Duodenal mucosa (tissue), 2 donors: ENCODE results near the gene WNT11.
A peak's percentile ranks its signal among the peaks of the same experiment; 100 is the strongest.

Experiments used
- H3K27ac ChIP-seq: one replicate; pipeline ENCODE4 v1.7.0; 2013; ENCODE audit warnings: low read depth, low read length
- H3K27me3 ChIP-seq, 2 donors: one replicate each; pipeline ENCODE4 v1.7.0; 2013; ENCODE audit warnings: low read length in 2 of 2, control low read depth in 1 of 2; ENCODE audit not compliant: insufficient read depth in 2 of 2, control insufficient read depth in 1 of 2
- H3K36me3 ChIP-seq, 2 donors: one replicate each; pipeline ENCODE4 v1.7.0; 2013; ENCODE audit warnings: low read length in 2 of 2, control low read depth in 1 of 2; ENCODE audit not compliant: insufficient read depth in 2 of 2, control insufficient read depth in 1 of 2
- H3K4me1 ChIP-seq, 2 donors: one replicate each; pipeline ENCODE4 v1.7.0; 2013; ENCODE audit warnings: low read length in 2 of 2, control low read depth in 1 of 2; ENCODE audit not compliant: insufficient read depth in 2 of 2, control insufficient read depth in 1 of 2
- H3K4me3 ChIP-seq, 2 donors: one replicate each; pipeline ENCODE4 v1.7.0; 2013; ENCODE audit warnings: low read length in 2 of 2, low read depth in 1 of 2
- H3K9ac ChIP-seq, 2 donors: one replicate each; pipeline ENCODE4 v1.7.0; 2013; ENCODE audit warnings: low read length in 2 of 2, low read depth in 1 of 2
- H3K9me3 ChIP-seq, 2 donors: one replicate each; pipeline ENCODE4 v1.7.0; 2013; ENCODE audit warnings: low read length in 2 of 2, control low read depth in 1 of 2; ENCODE audit not compliant: control insufficient read depth in 1 of 2

WNT11 gene

GRCh38 chr11:76210931-76211851, 4.9 kb upstream of the WNT11 start:
- Histone ChIP-seq H3K4me3 (peak overlapping the region; percentile 22 to 74), H3K27me3 (peaks cover 21 to 35% of the 10 kb centered on the region in 2 donors), H3K36me3 (no peaks in the 10 kb centered on the region), H3K9ac (peak overlapping the region in 1 of 2 donors; percentile 43), H3K4me1 (peaks cover 15 to 28% of the 10 kb centered on the region in 2 donors), H3K27ac (no peak overlapping the region), H3K9me3 (no peaks in the 10 kb centered on the region)

DNA sequence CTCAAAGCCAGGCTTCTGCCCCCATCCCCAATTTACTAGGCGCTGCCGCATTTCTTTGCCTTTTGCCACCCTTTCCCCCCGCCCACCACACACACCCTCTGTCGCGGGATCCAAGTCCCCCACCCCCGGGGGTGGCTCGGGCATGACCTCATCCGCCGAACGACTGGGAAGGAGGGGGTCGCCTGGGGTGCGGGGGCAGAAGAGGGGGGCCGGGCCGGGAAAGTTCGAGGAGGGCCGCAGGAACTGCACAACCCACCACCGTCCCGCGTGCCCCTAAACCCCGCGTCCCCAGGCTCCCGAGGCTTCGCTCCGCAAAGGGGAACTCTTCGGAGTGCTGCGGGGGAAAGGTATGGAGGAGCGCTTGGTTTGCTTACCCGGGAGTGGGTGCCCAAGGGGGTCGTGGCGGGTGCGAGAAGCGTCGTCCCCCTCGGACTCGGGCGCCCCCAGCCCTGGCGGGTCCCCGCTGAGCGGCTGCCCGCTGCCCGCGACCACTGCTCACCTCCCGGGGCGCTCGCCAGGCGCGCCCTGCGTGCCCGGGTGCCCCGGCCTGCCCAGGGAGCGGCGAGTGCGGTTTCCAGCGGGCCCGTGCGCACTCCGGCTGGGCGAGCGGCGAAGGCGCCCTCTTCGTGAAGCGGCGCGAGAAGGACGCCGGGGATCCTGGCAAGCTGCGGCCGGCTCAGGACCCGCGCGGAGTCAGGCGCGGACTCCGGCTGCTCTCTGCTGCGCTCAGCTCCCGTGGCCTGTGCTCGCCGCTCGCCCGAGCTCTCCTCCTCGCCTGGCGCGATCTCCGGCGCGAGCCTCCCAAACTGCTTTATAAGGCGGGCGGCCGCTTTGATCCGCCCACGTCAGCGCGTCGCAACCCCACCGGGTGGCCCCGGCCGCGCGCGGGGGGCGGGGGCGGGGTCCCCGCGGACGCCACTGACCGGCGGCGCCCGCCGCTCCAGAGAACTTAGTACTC, 4.0 kb upstream of the WNT11 start:
- H3K27ac ChIP-seq: no peak overlapping the region
- H3K36me3 ChIP-seq: no peaks in the 10 kb centered on the region
- peaks cover 30 to 44% of the 10 kb centered on the region in 2 donors for H3K27me3 ChIP-seq
- peaks cover 24 to 37% of the 10 kb centered on the region in 2 donors for H3K4me1 ChIP-seq
- peak overlapping the region; percentile 22 to 74 for H3K4me3 ChIP-seq
- no peaks in the 10 kb centered on the region for H3K9me3 ChIP-seq
- peak overlapping the region in 1 of 2 donors; percentile 43 for H3K9ac ChIP-seq

DNA sequence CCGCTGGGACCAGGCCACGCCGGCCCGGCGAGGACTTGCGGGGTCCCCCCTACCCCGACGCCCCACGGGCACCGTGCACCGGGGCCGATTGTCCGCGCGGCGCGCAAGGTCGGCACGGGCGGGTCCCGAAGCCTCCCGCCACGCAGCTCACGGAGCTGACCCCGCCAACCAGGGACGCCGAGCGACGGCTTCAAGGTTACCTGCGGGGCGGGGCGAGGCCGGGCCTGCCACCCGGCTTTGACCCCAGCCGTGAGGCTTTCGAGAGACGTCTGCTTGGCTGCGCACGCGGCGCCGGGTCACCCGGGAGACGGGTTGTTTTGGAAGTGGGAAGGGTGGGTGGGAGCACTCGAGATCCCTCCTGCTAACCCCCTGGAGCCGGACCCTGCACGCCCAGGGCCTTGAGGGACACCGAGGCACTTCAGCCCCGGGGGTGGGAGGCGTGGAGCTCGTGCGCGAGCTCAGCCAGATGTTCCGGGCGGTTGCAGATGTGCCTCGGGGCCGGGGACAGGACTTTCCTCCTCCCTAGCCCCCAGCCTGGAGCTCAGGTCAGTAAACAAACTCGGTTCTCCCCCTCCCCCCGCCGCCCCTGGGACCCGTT, 3.2 kb upstream of the WNT11 start:
- Histone ChIP-seq H3K36me3 (no peaks in the 10 kb centered on the region), H3K9me3 (no peaks in the 10 kb centered on the region), H3K27ac (no peak overlapping the region), H3K9ac (peak overlapping the region in 1 of 2 donors; percentile 51), H3K4me1 (peaks cover 25 to 39% of the 10 kb centered on the region in 2 donors), H3K4me3 (peak overlapping the region; percentile 69 to 74), H3K27me3 (peaks cover 37 to 52% of the 10 kb centered on the region in 2 donors)

DNA sequence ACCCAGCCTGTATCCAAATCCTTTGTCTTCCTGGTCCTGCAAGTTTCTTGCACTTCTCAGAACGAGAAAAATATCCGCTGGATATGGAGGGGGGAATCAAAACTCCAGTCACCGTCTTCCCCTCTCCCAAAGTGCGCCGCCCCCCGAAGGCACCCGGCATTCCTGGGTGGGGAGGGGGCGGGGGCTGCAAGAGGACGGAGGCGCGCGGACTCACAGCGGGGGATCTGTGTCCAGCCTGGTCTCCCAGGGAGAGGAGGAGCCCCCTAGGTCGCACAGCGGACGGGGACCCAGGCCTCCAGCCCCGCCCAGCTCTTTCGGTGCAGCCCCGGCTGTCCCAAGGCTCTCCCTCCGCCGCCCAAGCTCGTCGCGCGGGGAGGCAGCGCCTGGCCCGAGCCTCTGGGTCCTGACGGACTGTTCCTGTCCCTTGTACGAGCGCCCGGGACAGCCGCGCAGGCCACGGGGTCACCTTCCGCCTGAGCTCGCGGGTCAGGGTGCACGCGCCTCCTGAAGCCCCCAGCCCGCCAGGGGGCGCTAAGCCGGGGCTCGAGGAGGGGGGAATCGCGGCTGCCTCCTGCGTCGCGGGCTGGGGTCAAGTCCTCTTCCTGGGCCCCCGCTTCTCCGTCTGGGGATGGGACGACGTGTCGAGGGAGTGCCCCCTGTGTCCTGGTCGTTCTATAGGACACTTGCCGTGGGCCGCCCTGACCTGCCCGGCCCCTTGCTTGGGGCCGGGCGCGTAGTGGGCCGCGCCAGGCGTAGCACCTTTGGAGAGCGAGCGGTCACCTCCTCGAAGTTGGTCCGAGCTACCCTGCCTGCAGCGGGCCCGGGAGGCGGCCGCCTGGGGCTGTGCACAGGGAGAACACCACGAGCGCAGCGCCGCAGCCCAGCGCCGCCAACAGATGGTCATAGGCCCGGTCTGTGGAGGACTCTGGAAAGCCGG, 2.4 kb upstream of the WNT11 start:
- H3K36me3 ChIP-seq: no peaks in the 10 kb centered on the region
- peaks cover 39 to 59% of the 10 kb centered on the region in 2 donors for H3K27me3 ChIP-seq
- no peaks in the 10 kb centered on the region for H3K9me3 ChIP-seq
- no peak overlapping the region for H3K27ac ChIP-seq
- H3K4me3 ChIP-seq: peak overlapping the region; percentile 69 to 74
- peaks cover 25 to 39% of the 10 kb centered on the region in 2 donors for H3K4me1 ChIP-seq
- peak overlapping the region; percentile 43 to 51 for H3K9ac ChIP-seq

DNA sequence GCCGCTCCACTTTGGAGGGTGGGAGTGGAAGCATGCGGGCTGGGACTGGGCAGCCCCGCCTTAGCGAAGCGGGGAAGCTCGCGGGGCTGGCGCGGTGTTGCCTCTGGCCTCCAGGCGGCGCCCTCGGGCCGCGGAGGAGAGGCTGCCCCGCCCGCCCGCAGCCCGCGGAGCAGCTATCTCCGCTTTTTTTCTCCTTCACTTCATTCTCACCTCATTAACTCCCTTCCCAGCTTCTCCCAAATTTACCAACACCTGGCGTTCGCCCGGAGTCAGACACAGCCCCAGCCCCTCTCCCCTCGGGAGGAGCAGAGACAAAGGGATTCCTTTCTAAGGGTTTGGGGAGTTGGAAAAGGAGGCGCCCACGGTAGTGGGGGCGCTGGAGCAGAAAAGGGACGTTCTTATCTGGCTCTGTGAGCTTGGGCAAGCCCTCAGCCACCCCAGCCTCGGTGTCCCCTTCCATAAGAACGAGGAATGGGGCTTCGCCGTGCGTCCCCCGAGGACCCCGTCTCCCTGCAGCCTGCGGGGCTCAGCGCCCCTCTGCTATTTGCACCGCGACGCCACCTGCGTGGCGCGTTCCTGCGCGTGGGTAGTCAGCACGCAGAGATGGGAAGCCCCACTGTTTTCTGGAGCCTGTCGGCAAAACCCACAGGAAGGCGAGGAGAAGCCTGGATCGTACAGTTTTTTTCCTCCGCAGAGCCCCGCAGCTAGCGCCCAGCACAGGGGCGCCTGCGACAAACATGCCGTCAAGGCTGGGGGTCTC, 1.5 kb upstream of the WNT11 start:
- Histone ChIP-seq H3K9ac (peak overlapping the region; percentile 43 to 51), H3K27ac (no peak overlapping the region), H3K9me3 (no peaks in the 10 kb centered on the region), H3K36me3 (no peaks in the 10 kb centered on the region), H3K4me1 (peaks cover 25 to 39% of the 10 kb centered on the region in 2 donors), H3K4me3 (peak overlapping the region; percentile 69 to 74), H3K27me3 (peaks cover 39 to 56% of the 10 kb centered on the region in 2 donors)

DNA sequence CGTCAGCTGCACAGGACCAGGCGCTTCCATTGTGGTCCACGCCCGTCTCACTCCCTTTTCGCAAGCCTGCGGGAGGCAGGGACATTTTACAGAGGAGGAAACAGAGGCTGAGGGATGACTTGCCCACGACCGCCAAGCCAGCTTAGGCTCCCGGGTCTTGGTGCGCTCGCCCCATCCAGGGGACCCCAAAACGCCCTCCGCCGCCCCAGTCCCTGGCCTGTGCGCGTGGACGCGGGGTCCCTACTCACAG, 300 bp downstream of the WNT11 start:
- peaks cover 23 to 38% of the 10 kb centered on the region in 2 donors for H3K27me3 ChIP-seq
- no peaks in the 10 kb centered on the region for H3K9me3 ChIP-seq
- peak overlapping the region; percentile 69 to 74 for H3K4me3 ChIP-seq
- H3K9ac ChIP-seq: peak overlapping the region in 1 of 2 donors; percentile 38
- H3K4me1 ChIP-seq: peaks cover 23 to 37% of the 10 kb centered on the region in 2 donors
- no peaks in the 10 kb centered on the region for H3K36me3 ChIP-seq
- no peak overlapping the region for H3K27ac ChIP-seq

GRCh38 chr11:76205252-76206076, 838 bp downstream of the WNT11 start:
- Histone ChIP-seq H3K9ac (peak overlapping the region in 1 of 2 donors; percentile 38), H3K27ac (no peak overlapping the region), H3K4me3 (peak overlapping the region; percentile 69 to 74)

DNA sequence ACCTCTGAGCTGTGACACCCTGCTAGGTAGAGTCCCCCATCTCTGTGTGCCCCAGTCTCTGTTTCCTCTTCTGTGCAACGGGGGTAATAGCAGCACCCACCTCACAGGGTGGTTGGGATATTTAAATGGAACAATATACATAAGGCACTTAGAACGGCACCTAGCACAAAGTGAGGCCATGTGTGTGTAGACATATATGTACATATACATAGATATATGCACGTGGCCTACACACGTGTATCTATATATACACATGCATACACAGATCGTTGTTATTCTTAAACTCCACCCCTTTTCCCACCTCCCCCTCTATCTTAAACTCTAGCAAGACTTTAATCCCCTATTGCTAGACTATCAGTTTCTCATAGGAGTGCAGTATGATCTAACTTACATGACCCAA, 2.4 kb downstream of the WNT11 start:
- Histone ChIP-seq H3K4me1 (peaks cover 20 to 28% of the 10 kb centered on the region in 2 donors), H3K9ac (no peak overlapping the region), H3K4me3 (no peak overlapping the region), H3K9me3 (no peaks in the 10 kb centered on the region), H3K27me3 (peaks cover 20 to 34% of the 10 kb centered on the region in 2 donors), H3K27ac (no peak overlapping the region), H3K36me3 (no peaks in the 10 kb centered on the region)

More at GRCh38 chr11:76205252-76206076, 838 bp downstream of the WNT11 start:
- Histone ChIP-seq H3K9me3 (no peaks in the 10 kb centered on the region), H3K36me3 (no peaks in the 10 kb centered on the region), H3K27me3 (peaks cover 20 to 34% of the 10 kb centered on the region in 2 donors), H3K4me1 (peaks cover 20 to 35% of the 10 kb centered on the region in 2 donors)
